ENCODE data around the gene UFM1.
A peak's percentile ranks its signal among the peaks of the same experiment; 100 is the strongest.
"Not testable (repeated sequence)": the region's sequence is repeated elsewhere in the genome, so short reads cannot be mapped to it uniquely, and the experiment has no call there.

Gene UFM1
- 86.7 to 269 (median 159) reads per million in 9 experiments for total RNA-seq

- DNase-seq (peak; percentile 82 to 86 (median 85)), ATAC-seq (replicated peaks) (peak; percentile 92)
- peaks cover 20 to 35% of the 10 kb centered on the region in 2 donors for H3K4me1 Mint-ChIP-seq (ENCODE audit: low read depth in 2 of 2)
- no peaks in the 10 kb centered on the region for H3K9me3 Mint-ChIP-seq
- no peaks in the 10 kb centered on the region for H3K27me3 Mint-ChIP-seq
- peaks cover 31% of the 10 kb centered on the region for H3K36me3 Mint-ChIP-seq (ENCODE audit: insufficient read depth)
- H3K27ac Mint-ChIP-seq, result peak within 1 kb of the TSS; percentile 95 to 99
- peak within 1 kb of the TSS; percentile 88 to 100 for H3K4me3 Mint-ChIP-seq
Measured at GRCh38 chr13:38349390-38350113, at the start of gene UFM1. TSS of gene UFM1 (plus strand) at chr13:38349851. CDS start at chr13:38349920, 69 bp downstream.

DNA sequence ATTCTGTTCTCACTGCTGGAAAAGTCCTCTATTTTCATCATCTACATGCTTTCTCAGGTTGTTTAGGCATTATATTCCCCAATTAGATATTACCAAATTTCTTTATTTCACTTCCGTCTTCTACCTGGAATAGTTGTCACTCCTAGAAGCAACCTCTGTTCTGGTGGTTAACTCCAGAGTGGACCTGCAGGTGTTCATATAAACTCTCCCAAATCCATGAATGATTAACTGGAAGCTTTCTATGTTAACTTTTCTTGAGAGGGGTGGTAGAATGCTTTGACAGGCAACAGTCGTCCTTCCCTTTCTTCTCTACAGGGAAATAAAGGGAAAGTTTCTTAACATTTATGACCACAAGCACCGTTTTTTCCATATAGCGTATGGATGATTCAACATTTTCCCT lies 48.4 kb upstream of the UFM1 start:
- H3K36me3 Mint-ChIP-seq (ENCODE audit: insufficient read depth), result no peaks in the 10 kb centered on the region
- H3K4me1 Mint-ChIP-seq (ENCODE audit: low read depth in 2 of 2), result no peaks in the 10 kb centered on the region
- no peak for ATAC-seq (replicated peaks)
- H3K27me3 Mint-ChIP-seq, result no peaks in the 10 kb centered on the region
- no peak overlapping the region for H3K27ac Mint-ChIP-seq
- H3K9me3 Mint-ChIP-seq, result no peaks in the 10 kb centered on the region
- H3K4me3 Mint-ChIP-seq, result no peak overlapping the region
- DNase-seq, result no peak

DNA sequence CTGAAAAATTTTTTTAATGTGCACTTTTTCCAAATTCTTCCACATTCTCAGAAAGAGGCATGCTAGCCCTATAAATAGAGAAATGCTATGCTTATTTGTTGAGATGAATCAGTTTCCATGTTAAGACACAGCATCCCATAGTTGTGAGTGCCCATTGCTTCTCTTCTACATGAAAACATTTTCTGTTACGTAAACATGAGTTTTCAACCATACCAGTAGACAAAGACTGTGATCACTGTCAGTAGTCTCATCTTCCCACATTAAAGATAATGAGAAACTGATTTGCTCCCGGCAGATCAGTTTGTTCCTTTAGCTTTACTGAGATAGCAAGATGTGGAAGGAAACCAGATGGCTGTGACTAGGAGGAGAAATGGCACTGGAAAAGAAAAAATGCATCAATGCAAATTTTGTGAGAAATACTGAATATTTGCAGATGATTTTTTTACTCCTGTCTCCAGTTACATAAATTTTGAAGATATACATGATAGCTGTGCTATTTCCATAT lies 45.8 kb upstream of the UFM1 start:
- H3K36me3 Mint-ChIP-seq (ENCODE audit: insufficient read depth), result no peaks in the 10 kb centered on the region
- no peak overlapping the region for H3K4me3 Mint-ChIP-seq
- H3K4me1 Mint-ChIP-seq (ENCODE audit: low read depth in 2 of 2), result no peaks in the 10 kb centered on the region
- H3K27ac Mint-ChIP-seq, result no peak overlapping the region
- ATAC-seq (replicated peaks), result no peak
- no peaks in the 10 kb centered on the region for H3K9me3 Mint-ChIP-seq
- H3K27me3 Mint-ChIP-seq, result no peaks in the 10 kb centered on the region
- DNase-seq, result no peak

GRCh38 chr13:38308736-38309135 lies 40.9 kb upstream of the UFM1 start:
- no peaks in the 10 kb centered on the region for H3K27me3 Mint-ChIP-seq
- H3K9me3 Mint-ChIP-seq, result peaks cover 0 to 2% of the 10 kb centered on the region in 2 donors
- no peaks in the 10 kb centered on the region for H3K4me1 Mint-ChIP-seq (ENCODE audit: low read depth in 2 of 2)
- DNase-seq (no peak), ATAC-seq (replicated peaks) (no peak)
- no peaks in the 10 kb centered on the region for H3K36me3 Mint-ChIP-seq (ENCODE audit: insufficient read depth)
- no peak overlapping the region for H3K4me3 Mint-ChIP-seq
- H3K27ac Mint-ChIP-seq, result no peak overlapping the region

- DNase-seq (no peak), ATAC-seq (replicated peaks) (no peak)
- H3K9me3 Mint-ChIP-seq, result peaks cover 0 to 2% of the 10 kb centered on the region in 2 donors
- no peak overlapping the region for H3K4me3 Mint-ChIP-seq
- H3K4me1 Mint-ChIP-seq (ENCODE audit: low read depth in 2 of 2), result no peaks in the 10 kb centered on the region
- H3K27me3 Mint-ChIP-seq, result no peaks in the 10 kb centered on the region
- H3K36me3 Mint-ChIP-seq (ENCODE audit: insufficient read depth), result peaks cover 3% of the 10 kb centered on the region
- H3K27ac Mint-ChIP-seq, result no peak overlapping the region
Measured at GRCh38 chr13:38309397-38309796, 40.3 kb upstream of the UFM1 start.

GRCh38 chr13:38311175-38311574 lies 38.5 kb upstream of the UFM1 start:
- not testable (repeated sequence) for ATAC-seq (replicated peaks); H3K4me3 Mint-ChIP-seq; H3K4me1 Mint-ChIP-seq (ENCODE audit: low read depth in 2 of 2); H3K9me3 Mint-ChIP-seq; H3K27ac Mint-ChIP-seq; DNase-seq; H3K27me3 Mint-ChIP-seq; H3K36me3 Mint-ChIP-seq (ENCODE audit: insufficient read depth)

- Mint-ChIP-seq H3K4me1 (ENCODE audit: low read depth in 2 of 2) (no peaks in the 10 kb centered on the region), H3K27me3 (peaks cover 6 to 15% of the 10 kb centered on the region in 2 donors), H3K4me3 (no peak overlapping the region), H3K36me3 (ENCODE audit: insufficient read depth) (peaks cover 4% of the 10 kb centered on the region), H3K27ac (no peak overlapping the region), H3K9me3 (peaks cover 0 to 3% of the 10 kb centered on the region in 2 donors)
- DNase-seq (no peak), ATAC-seq (replicated peaks) (no peak)
Measured at GRCh38 chr13:38316129-38316528, 33.5 kb upstream of the UFM1 start.

DNA sequence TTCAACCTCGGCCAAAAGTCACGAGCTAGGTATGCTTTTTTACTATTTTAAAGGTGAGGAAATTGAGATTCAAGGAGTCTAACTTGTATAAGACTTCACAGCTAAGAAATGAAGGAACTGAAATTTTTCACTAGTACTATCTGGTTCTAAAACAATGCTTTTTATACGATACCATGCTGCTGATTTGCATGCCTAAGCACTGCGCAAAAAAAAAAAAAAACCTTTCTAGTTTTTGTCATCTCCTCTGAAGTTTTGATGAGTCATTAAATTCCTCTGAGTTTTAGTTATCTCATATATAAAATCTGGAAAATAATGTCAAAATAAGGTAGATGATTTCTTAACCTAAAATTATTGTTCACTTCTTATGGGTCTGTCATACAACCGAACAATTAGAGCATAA lies 28.0 kb upstream of the UFM1 start:
- H3K4me1 Mint-ChIP-seq (ENCODE audit: low read depth in 2 of 2), result no peaks in the 10 kb centered on the region

GRCh38 chr13:38325426-38325825 lies 24.2 kb upstream of the UFM1 start:
- no peak for ATAC-seq (replicated peaks)
- Mint-ChIP-seq H3K4me3 (no peak overlapping the region), H3K27me3 (peaks cover 3 to 13% of the 10 kb centered on the region in 2 donors), H3K4me1 (ENCODE audit: low read depth in 2 of 2) (no peaks in the 10 kb centered on the region), H3K27ac (no peak overlapping the region), H3K36me3 (ENCODE audit: insufficient read depth) (no peaks in the 10 kb centered on the region), H3K9me3 (no peaks in the 10 kb centered on the region)
- DNase-seq, result no peak

More for the DNA sequence above, 28.0 kb upstream of the UFM1 start:
- H3K36me3 Mint-ChIP-seq (ENCODE audit: insufficient read depth), result no peaks in the 10 kb centered on the region
- DNase-seq (no peak), ATAC-seq (replicated peaks) (no peak)
- peaks cover 15% of the 10 kb centered on the region in 2 donors for H3K27me3 Mint-ChIP-seq
- H3K27ac Mint-ChIP-seq, result no peak overlapping the region
- no peak overlapping the region for H3K4me3 Mint-ChIP-seq
- H3K9me3 Mint-ChIP-seq, result peaks cover 0 to 3% of the 10 kb centered on the region in 2 donors

DNA sequence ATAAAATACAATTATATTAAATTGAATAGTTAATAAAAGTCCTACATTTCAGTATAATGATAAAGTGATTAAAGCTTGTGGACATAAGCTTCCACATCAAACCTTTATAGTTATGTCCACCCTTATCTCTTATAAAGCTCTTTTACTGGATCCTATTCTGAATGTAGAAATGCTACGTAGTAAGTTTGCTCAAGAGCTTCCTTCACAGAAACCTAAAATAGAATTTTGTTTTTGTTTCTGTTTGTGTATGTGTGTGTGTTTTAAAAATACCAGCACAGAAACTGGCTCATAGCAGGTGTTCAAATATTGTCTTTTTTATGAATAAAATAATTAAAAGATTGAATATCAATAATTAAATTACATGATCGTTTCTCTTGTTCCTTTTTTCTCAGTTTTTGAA lies 21.0 kb upstream of the UFM1 start:
- Mint-ChIP-seq H3K27ac (no peak overlapping the region), H3K9me3 (no peaks in the 10 kb centered on the region), H3K4me3 (no peak overlapping the region), H3K4me1 (ENCODE audit: low read depth in 2 of 2) (no peaks in the 10 kb centered on the region), H3K36me3 (ENCODE audit: insufficient read depth) (no peaks in the 10 kb centered on the region), H3K27me3 (peaks cover 0 to 13% of the 10 kb centered on the region in 2 donors)
- DNase-seq (no peak), ATAC-seq (replicated peaks) (no peak)

DNA sequence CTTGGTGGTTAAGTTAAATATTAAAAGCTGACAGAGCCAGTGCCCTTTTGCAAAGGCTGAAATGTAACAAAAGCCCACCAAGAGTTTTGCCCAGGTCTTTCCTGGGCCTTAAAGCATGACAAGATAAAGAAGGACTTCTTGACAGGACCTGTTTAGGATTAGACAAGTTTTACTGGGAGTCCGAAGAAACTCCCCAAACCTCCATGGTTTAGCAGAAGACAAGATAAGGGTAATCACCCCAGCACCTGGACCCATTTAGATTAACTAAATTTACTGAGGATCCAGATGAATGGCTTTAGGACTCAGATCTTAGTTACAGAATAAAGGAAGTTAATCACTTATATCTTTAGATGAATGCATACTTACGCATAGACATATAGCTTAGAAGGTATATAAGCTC lies 14.8 kb upstream of the UFM1 start:
- Mint-ChIP-seq H3K27me3 (no peaks in the 10 kb centered on the region), H3K9me3 (no peaks in the 10 kb centered on the region), H3K36me3 (ENCODE audit: insufficient read depth) (peaks cover 3% of the 10 kb centered on the region), H3K4me1 (ENCODE audit: low read depth in 2 of 2) (no peaks in the 10 kb centered on the region), H3K4me3 (no peak overlapping the region), H3K27ac (no peak overlapping the region)
- no peak for ATAC-seq (replicated peaks)
- no peak for DNase-seq

DNA sequence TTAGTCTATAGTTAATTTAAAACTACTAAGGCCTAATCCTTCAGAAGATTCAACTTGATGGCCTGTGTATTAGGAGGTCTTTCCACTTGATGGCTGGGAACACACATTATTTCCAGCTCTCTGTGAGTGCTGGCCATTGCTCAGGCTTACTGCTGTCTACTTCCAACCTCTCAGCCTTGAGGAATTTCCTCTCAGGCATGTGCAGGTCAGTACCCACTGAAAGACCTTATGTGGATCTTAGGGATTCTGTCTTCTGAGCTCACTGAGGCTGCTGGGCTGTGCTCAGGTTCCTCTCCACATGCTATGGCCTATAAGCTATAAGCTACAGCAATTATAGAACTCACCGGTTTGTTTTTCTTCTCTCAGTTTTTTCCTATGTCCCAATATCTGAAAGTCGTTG lies 11.6 kb upstream of the UFM1 start:
- ATAC-seq (replicated peaks), result no peak
- Mint-ChIP-seq H3K27me3 (peaks cover 7 to 18% of the 10 kb centered on the region in 2 donors), H3K36me3 (ENCODE audit: insufficient read depth) (peaks cover 3% of the 10 kb centered on the region), H3K4me1 (ENCODE audit: low read depth in 2 of 2) (no peaks in the 10 kb centered on the region), H3K27ac (no peak overlapping the region), H3K4me3 (no peak overlapping the region), H3K9me3 (no peaks in the 10 kb centered on the region)
- no peak for DNase-seq

GRCh38 chr13:38340624-38341023 lies 9.0 kb upstream of the UFM1 start:
- H3K27ac Mint-ChIP-seq, result no peak overlapping the region
- peaks cover 7 to 18% of the 10 kb centered on the region in 2 donors for H3K27me3 Mint-ChIP-seq
- no peak overlapping the region for H3K4me3 Mint-ChIP-seq
- H3K36me3 Mint-ChIP-seq (ENCODE audit: insufficient read depth), result peaks cover 3% of the 10 kb centered on the region
- H3K9me3 Mint-ChIP-seq, result no peaks in the 10 kb centered on the region
- no peak for ATAC-seq (replicated peaks)
- no peaks in the 10 kb centered on the region for H3K4me1 Mint-ChIP-seq (ENCODE audit: low read depth in 2 of 2)
- DNase-seq, result no peak

- no peak for ATAC-seq (replicated peaks)
- Mint-ChIP-seq H3K27ac (no peak overlapping the region), H3K4me1 (ENCODE audit: low read depth in 2 of 2) (no peaks in the 10 kb centered on the region), H3K9me3 (no peaks in the 10 kb centered on the region), H3K36me3 (ENCODE audit: insufficient read depth) (peaks cover 3% of the 10 kb centered on the region), H3K4me3 (no peak overlapping the region), H3K27me3 (peaks cover 7 to 18% of the 10 kb centered on the region in 2 donors)
- DNase-seq, result no peak
Measured at GRCh38 chr13:38341149-38341692, 8.4 kb upstream of the UFM1 start.

Data from effector memory CD8-positive, alpha-beta T cell (primary cell).